HG02642 (cell line): Measurements from ENCODE around the gene MAP2K7.
"Not testable (repeated sequence)": the region's sequence is repeated elsewhere in the genome, so short reads cannot be mapped to it uniquely, and the experiment has no call there.

Experiments used
- ATAC-seq: cut with Tn5 transposase; IDR thresholded peaks from one replicate; pipeline ENCODE4 v1.9.1; 2021; ENCODE audit warnings: mild to moderate bottlenecking; ENCODE audit not compliant: unreplicated experiment, poor library complexity

The MAP2K7 gene

DNA sequence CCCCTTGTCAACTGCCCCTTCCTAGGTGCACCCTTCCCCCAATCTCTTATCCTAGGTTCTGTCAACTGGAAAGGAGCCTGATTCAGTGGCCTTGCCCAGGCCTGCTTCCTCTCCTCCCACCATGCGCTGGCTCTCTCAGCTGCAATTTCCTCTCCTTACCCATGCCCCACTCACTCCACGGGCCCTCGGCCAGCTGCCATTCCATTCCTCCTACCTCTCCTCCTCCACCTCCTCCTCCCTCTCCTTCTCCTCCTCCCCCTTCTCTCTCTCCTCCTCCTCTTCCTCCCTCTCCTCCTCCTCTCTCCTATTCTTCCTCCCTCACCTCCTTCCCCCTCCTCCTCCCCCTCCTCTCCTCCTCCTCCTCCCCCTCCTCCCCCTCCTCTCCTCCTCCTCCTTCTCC lies 49.4 kb downstream of the MAP2K7 start:
- ATAC-seq, result no peak

DNA sequence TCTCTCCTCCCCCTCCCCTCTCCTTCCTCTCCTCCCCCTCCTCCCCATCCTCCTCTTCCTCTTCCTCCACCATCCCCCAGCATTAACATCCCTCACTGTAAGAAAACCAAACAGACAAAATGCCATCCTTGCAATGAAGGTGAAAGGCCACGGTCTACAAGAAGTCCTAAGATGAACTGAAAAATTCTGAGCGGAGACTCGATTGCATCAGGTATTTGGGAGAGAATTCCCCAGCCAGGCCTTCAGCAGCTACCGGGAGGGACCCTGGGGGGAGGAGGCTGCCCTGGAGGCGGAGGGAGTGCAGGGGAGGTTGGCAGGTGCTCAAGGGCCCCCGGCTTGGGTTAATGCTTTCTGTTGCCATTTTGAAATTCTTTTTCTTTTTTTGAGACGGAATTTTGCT lies 49.9 kb downstream of the MAP2K7 start:
- ATAC-seq, result no peak

DNA sequence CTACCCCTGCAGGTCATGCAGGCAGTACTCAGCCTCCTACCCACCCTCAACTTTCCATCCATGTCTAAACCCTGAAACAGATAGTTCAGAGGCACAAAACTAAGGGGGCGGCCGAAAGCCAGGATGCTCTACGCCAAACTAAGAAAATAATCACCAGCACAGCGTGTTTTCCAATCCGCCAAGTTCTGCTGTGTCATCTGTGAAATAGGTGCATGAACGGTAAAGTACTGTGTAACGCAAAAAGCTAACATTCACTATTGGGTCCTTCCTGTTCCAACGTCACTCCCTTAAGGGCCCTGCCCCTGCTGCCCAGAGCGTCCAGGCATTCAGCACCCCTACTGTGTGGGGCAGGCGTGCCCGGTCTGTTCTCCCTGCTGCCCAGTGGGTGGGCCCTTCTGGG lies 52.0 kb downstream of the MAP2K7 start:
- ATAC-seq, result no peak

DNA sequence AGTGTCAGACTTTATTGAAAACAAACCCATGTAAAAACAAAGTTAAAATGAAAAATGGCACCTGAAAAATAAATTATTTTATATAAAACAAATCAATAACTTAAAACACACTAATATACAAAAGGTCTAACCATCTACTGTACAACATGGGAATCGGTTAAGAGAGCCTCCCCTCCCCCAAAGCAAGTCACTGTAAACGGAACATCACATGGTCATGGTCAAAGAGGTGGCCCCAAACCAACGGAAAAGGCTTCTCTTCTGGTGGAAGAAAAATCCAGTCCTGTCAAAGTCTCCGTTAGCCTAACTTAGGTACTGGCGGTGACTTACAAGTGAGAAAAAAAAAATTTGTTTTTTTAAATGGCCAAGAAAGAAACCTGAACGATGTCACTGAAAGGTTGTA lies 55.5 kb downstream of the MAP2K7 start:
- no peak for ATAC-seq

DNA sequence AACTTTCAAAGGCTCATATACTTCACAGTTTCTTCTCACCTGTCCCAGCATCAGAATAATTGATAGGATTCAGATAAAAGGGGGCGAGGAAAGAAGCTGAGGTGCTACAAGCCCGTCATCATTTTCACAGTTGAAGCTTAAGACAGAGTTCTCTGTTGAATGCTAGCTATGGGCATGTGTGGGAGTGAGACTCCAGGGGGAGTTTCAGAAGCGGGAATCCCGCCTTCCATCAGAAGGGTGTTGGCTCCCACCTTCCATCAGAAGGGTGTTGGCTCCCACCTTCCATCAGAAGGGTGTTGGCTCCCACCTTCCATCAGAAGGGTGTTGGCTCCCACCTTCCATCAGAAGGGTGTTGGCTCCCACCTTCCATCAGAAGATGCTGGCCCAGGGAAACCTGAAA lies 57.4 kb downstream of the MAP2K7 start:
- not testable (repeated sequence) for ATAC-seq

DNA sequence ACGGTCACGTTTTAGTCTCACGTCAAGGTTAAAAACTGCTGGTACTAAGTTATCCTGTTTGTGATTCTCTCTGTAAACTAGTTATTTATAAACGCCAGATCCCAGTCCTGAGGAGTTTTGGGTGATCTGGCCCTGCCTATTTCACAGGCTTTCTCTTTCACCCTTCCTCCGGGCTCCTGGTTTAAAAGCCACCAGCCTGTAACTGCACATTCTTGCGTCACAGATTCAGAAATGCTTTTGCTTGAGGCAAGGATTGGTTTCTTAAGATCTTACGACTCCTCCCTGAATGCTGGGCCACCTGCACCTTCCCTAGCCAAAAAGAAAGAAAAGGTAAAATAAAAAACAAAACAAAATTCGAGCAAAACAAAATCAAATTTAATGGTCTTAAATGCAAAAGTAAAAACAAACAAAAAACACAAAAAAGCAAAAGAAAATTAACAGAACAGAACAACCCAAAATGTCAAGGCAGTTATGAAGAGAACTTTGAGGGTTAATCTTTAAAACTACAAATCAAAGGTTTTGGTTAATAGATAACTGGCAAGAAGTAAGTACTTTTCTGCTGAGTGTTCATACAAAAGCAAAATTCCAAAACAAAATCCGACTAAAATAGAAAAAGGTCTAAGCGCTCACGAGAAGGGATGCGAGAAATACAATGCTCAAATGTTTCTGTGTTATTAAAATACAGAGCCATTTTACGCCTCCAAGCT lies 58.4 kb downstream of the MAP2K7 start:
- ATAC-seq, result no peak

DNA sequence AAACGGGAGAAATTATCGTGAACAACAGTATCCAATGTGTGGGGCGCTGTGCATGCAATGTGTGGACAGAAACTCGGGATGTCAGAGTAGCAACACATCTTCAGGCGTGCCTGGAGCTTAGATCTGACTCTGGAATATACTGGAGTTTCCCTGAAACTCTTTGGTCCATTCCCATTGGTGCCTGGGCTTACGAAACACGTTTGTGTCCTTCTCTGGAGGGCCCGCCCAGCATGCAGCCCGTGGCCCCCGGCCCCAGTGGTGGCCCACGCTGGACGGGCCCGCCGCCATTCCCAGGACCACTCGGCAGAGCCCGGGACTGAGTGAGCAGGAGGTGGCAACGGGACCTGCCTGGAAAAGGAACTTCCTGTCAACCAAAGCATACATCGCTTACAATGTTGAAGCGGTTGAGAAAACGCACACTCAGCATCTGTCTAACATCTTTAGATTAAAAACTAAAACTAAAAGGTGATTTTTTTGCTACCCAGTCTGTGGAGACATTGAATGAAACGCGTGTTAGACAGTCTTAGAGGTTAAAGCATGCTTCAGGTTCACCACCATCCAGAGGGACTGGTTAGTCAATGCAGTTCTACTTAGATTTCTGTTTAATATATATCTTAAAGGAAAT lies 59.1 kb downstream of the MAP2K7 start:
- no peak for ATAC-seq

DNA sequence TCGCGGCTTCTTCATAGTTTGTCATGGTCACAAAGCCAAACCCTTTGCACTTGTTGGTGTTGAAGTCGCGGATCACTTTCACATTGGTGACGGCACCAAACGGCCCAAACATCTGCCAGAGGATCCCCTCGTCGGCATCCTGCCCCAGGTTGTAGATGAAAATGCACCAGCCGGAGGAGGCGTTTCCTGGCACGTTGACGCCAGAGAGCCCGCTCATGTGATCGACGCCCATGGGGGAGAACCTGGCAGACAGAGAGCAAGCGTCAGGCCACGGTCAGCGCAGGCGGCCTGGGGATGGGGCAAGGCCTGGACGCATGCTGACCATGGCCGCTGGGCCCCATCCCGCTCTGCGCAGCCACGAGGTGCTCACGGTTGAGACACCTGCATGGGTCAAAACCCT lies 59.9 kb downstream of the MAP2K7 start:
- ATAC-seq, result no peak
